Measurements from ENCODE around the gene FILIP1.

DNA sequence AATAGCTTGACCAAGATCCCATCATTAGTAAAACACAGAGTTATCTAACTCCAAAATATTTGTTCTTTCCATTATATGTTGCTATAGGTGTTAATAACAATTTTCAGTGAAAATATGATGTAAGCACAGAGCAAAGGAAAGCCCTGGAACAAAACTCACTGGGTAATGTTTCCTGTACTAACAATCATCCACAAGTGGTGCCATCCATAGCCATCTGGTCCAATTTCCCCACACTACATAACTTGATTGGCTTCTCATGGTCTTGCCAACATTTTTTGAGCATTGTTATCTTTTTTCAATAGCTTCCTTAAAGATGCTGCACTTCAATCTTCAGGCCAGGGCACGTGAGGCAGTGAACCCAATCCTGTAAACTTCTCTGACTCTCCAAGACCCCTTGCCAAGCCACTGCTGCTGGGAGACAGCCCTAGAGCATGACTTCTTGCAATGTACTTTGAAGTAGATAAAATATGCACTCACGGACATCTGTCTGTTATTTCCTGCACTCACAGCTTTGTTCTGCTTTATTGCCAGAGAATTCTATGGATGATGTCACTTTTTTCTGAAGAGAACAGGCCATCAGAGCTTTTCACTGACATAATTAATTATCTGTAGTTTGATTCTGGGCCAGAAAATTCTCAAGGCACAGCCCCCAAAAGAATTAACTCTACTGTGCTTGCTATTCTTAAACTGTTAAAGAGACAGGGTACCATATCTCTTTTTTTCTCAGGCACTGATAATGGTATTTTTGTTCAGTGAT lies 111.5 kb downstream of the FILIP1 start:
- TF ChIP-seq, protein P1, sequence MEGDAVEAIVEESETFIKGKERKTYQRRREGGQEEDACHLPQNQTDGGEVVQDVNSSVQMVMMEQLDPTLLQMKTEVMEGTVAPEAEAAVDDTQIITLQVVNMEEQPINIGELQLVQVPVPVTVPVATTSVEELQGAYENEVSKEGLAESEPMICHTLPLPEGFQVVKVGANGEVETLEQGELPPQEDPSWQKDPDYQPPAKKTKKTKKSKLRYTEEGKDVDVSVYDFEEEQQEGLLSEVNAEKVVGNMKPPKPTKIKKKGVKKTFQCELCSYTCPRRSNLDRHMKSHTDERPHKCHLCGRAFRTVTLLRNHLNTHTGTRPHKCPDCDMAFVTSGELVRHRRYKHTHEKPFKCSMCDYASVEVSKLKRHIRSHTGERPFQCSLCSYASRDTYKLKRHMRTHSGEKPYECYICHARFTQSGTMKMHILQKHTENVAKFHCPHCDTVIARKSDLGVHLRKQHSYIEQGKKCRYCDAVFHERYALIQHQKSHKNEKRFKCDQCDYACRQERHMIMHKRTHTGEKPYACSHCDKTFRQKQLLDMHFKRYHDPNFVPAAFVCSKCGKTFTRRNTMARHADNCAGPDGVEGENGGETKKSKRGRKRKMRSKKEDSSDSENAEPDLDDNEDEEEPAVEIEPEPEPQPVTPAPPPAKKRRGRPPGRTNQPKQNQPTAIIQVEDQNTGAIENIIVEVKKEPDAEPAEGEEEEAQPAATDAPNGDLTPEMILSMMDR (conservative IDR thresholded peaks at IDR 0.05; ENCODE audit: low read length): no peak
- TF ChIP-seq EZH2phosphoT487 (IDR thresholded peaks at IDR 0.05; ENCODE audit: borderline replicate concordance): no peak

All from Loucy (cell line).